Endometrial microvascular endothelial cells (primary cell): ENCODE results near the gene PPP1R7. TPM values are rescaled to one million over a fixed set of nuclear protein-coding genes. Genes with fewer than 3 reads are reported as not detected.

Source experiments
- in situ Hi-C: cut with HindIII; loops from 2 replicates; pipeline ENCODE4 v1.10.0; 2017; ENCODE audit warnings: low sequenced_read_pairs, low pct_unique_long_range_greater_than_20kb; ENCODE audit errors: inconsistent ontology term
- total RNA-seq: library from RNA; depleted of rRNA; stranded (reverse); fragments of >200 nt; gene quantifications from one replicate; pipeline ENCODE4 v1.2.3, GENCODE V29; 2015; ENCODE audit errors: inconsistent ontology term

PPP1R7 gene
- total RNA-seq, 1 donor from 2014 or later: 83.4 TPM

GRCh38 chr2:241218131-241219029, 68.1 kb downstream of the PPP1R7 start:
- in situ Hi-C loops: no loop called here

- in situ Hi-C loops: no loop called here
Observed at GRCh38 chr2:241219030-241219382, 68.7 kb downstream of the PPP1R7 start.

GRCh38 chr2:241219856-241220356, 69.6 kb downstream of the PPP1R7 start:
- in situ Hi-C loops: no loop called here

GRCh38 chr2:241223211-241224017, 73.1 kb downstream of the PPP1R7 start:
- in situ Hi-C loops: no loop called here

- in situ Hi-C loops: no loop called here
Observed at GRCh38 chr2:241224018-241224850, 74.0 kb downstream of the PPP1R7 start.

- in situ Hi-C loops: no loop called here
Observed at GRCh38 chr2:241224851-241225438, 74.7 kb downstream of the PPP1R7 start.

GRCh38 chr2:241225545-241225944, 75.3 kb downstream of the PPP1R7 start:
- in situ Hi-C loops: no loop called here

GRCh38 chr2:241225983-241226382, 75.7 kb downstream of the PPP1R7 start:
- in situ Hi-C loops: no loop called here

GRCh38 chr2:241226723-241227572, 76.7 kb downstream of the PPP1R7 start:
- in situ Hi-C loops: no loop called here

GRCh38 chr2:241227594-241227993, 77.3 kb downstream of the PPP1R7 start:
- in situ Hi-C loops: no loop called here

GRCh38 chr2:241228081-241228859, 78.0 kb downstream of the PPP1R7 start:
- in situ Hi-C loops: no loop called here

- in situ Hi-C loops: no loop called here
Observed at GRCh38 chr2:241228860-241229516, 78.7 kb downstream of the PPP1R7 start.

GRCh38 chr2:241229563-241230401, 79.5 kb downstream of the PPP1R7 start:
- in situ Hi-C loops: no loop called here

- in situ Hi-C loops: no loop called here
Observed at GRCh38 chr2:241230435-241230834, 80.2 kb downstream of the PPP1R7 start.

GRCh38 chr2:241232736-241233575, 82.7 kb downstream of the PPP1R7 start:
- in situ Hi-C loops: no loop called here
